IPS-18a (cell line): Measurements from ENCODE around the gene IGFL3.

ENCODE experiments used
- H3K27ac ChIP-seq: one replicate; pipeline ENCODE4 v1.5.1; 2013; ENCODE audit warnings: low read length
- H3K27me3 ChIP-seq: one replicate; pipeline ENCODE4 v1.6.1; 2013; ENCODE audit warnings: mild to moderate bottlenecking, low read length; ENCODE audit not compliant: control insufficient read depth, insufficient read depth
- H3K36me3 ChIP-seq: one replicate; pipeline ENCODE4 v1.6.1; 2013; ENCODE audit warnings: low read depth, low read length; ENCODE audit not compliant: control insufficient read depth
- H3K4me1 ChIP-seq: one replicate; pipeline ENCODE4 v1.6.1; 2013; ENCODE audit warnings: low read depth, low read length; ENCODE audit not compliant: control insufficient read depth
- H3K4me3 ChIP-seq: one replicate; pipeline ENCODE4 v1.5.1; 2013; ENCODE audit warnings: low read length
- H3K9ac ChIP-seq: one replicate; pipeline ENCODE4 v1.6.1; 2013; ENCODE audit warnings: mild to moderate bottlenecking, low read length, moderate library complexity
- H3K9me3 ChIP-seq: one replicate; pipeline ENCODE4 v1.6.1; 2013; ENCODE audit warnings: low read depth, low read length; ENCODE audit not compliant: control insufficient read depth

IGFL3 gene

GRCh38 chr19:46073268-46073922 lies 51.1 kb downstream of the IGFL3 start:
- H3K36me3 ChIP-seq, result no peaks in the 10 kb centered on the region

More at GRCh38 chr19:46073268-46073922, 51.1 kb downstream of the IGFL3 start:
- Histone ChIP-seq H3K4me1 (no peaks in the 10 kb centered on the region), H3K9me3 (no peaks in the 10 kb centered on the region), H3K27ac (no peak overlapping the region), H3K27me3 (peaks cover 57% of the 10 kb centered on the region), H3K4me3 (no peak overlapping the region), H3K9ac (no peak overlapping the region)
